Panc1 (cell line): Measurements from ENCODE around the gene LY86. TPM values are rescaled to one million over a fixed set of nuclear protein-coding genes. Genes with fewer than 3 reads are reported as not detected.

Experiments used
- ATAC-seq: fragments of 200-7000 bp; cut with Tn5 transposase; 2 replicates; pipeline ENCODE4 v1.9.1; 2020; ENCODE audit warnings: mild to moderate bottlenecking, moderate library complexity
- BruUV-seq: library from RNA; stranded (reverse); fragments of 400-500 nt; replicated peaks from 2 replicates; lab custom pipeline; 2021; lab: Mats Ljungman, UMichigan
- CTCF ChIA-PET: fragments of 300-600 bp; sonication (Branson Sonifier 250); formaldehyde crosslinking; loops from one replicate; lab custom pipeline; 2022; ENCODE audit warnings: antibody characterized with exemption; lab: Charles Lee
- POLR2A ChIA-PET: fragments of 300-600 bp; sonication (Branson Sonifier 250); formaldehyde crosslinking; loops from one replicate; lab custom pipeline; 2022; ENCODE audit warnings: antibody characterized with exemption; lab: Charles Lee
- DNase-seq: peaks from one replicate; pipeline ENCODE4 v3.0.0-alpha.2; 2010; ENCODE audit warnings: low read depth, low spot score
- H3K27ac ChIP-seq: 2 replicates; pipeline ENCODE4 v1.5.1; 2011; ENCODE audit warnings: mild to moderate bottlenecking, low read length, inconsistent platforms
- H3K27me3 ChIP-seq: fragments of 200-500 bp; sonication (Bioruptor generic); 2 replicates; pipeline ENCODE4 v1.6.0; 2014; ENCODE audit warnings: low read length, inconsistent platforms; ENCODE audit not compliant: control insufficient read depth, insufficient read depth
- H3K36me3 ChIP-seq: fragments of 200-500 bp; sonication (Bioruptor generic); 2 replicates; pipeline ENCODE4 v1.5.1; 2014; ENCODE audit warnings: inconsistent platforms, mild to moderate bottlenecking, low read length, moderate library complexity; ENCODE audit not compliant: control insufficient read depth, insufficient read depth
- H3K4me1 ChIP-seq: 2 replicates; pipeline ENCODE4 v1.5.1; 2011; ENCODE audit warnings: inconsistent platforms, mild to moderate bottlenecking, low read length, moderate library complexity; ENCODE audit not compliant: control insufficient read depth, insufficient read depth
- H3K4me3 ChIP-seq, 2 experiments: 2 replicates each; pipeline ENCODE4 v1.5.1; 2011 to 2012; ENCODE audit warnings: low read depth in 2 of 2, low read length in 2 of 2, mild to moderate bottlenecking in 2 of 2, inconsistent platforms in 1 of 2, moderate library complexity in 1 of 2
- H3K9me3 ChIP-seq: fragments of 200-500 bp; sonication (Bioruptor generic); 2 replicates; pipeline ENCODE4 v1.5.1; 2014; ENCODE audit warnings: low read depth, mild to moderate bottlenecking, inconsistent platforms, low read length, moderate library complexity; ENCODE audit not compliant: control insufficient read depth, insufficient read depth
- CTCF ChIP-seq: fragments of 450-650 bp; IDR thresholded peaks from 2 replicates; pipeline ENCODE4 v1.5.1; 2017; ENCODE audit warnings: mild to moderate bottlenecking
- POLR2AphosphoS5 ChIP-seq: IDR thresholded peaks from 2 replicates; pipeline ENCODE4 v1.6.1; 2012; ENCODE audit warnings: mild to moderate bottlenecking, low read depth, low read length, moderate library complexity
- REST ChIP-seq, 2 experiments: IDR thresholded peaks; 2 replicates each; pipeline ENCODE4 v1.6.1; 2011 to 2012; ENCODE audit warnings: low read depth in 2 of 2, control low read depth in 1 of 2, low read length in 1 of 2, mild to moderate bottlenecking in 1 of 2, moderate library complexity in 1 of 2; ENCODE audit not compliant: insufficient read depth in 1 of 2
- SIN3A ChIP-seq: IDR thresholded peaks from 2 replicates; pipeline ENCODE4 v1.6.1; 2012; ENCODE audit warnings: low read depth, mild to moderate bottlenecking, low read length, moderate library complexity, borderline replicate concordance; ENCODE audit not compliant: insufficient read depth
- TCF7L2 ChIP-seq: IDR thresholded peaks from 2 replicates; pipeline ENCODE4 v1.6.1; 2011; ENCODE audit warnings: mild to moderate bottlenecking, low read depth, low read length, inconsistent platforms
- in situ Hi-C: cut with HindIII; loops from 2 replicates; pipeline ENCODE4 v1.10.0; 2016; ENCODE audit warnings: low sequenced_read_pairs, low pct_unique_long_range_greater_than_20kb
- intact Hi-C: fragments of 100-400 bp; cut with micrococcal nuclease; formaldehyde crosslinking; loops from one replicate; pipeline ENCODE4 v1.10.0; 2022; ENCODE audit not compliant: unreplicated experiment
- total RNA-seq: library from RNA; stranded (reverse); gene quantifications from one replicate; pipeline ENCODE4 v1.2.1, GENCODE V29; 2021; ENCODE audit not compliant: unreplicated experiment

LY86 gene
- total RNA-seq, 1 experiment from 2014 or later: not detected

DNA sequence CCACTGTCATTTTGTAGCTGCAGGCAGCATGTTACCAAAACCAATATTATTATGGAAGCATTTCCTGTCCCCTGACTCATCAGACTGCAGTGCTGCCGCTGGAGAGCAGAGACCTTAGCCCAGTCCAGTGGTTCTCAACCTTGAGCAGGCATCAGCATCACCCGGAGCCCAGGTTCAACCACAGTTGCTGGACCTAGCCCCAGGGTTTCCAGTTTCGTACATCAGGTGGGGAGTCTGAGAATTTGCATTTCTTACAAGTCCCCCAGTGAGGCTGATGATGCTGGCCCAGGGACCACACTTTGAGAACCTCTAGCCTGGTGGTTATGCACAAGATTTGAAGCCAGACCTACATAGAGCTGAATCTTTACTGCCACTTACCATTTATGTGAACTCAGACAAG, 47.3 kb downstream of the LY86 start:
- H3K36me3 ChIP-seq: no peaks in the 10 kb centered on the region
- in situ Hi-C loops: no loop called here

GRCh38 chr6:6639572-6639971, 51.1 kb downstream of the LY86 start:
- DNase-seq: no peak
- H3K27ac ChIP-seq: no peak overlapping the region
- POLR2A ChIA-PET: no interaction called here
- H3K4me3 ChIP-seq: no peak overlapping the region
- no peak for TF ChIP-seq POLR2AphosphoS5
- in situ Hi-C loops (no loop called here), intact Hi-C loops (no loop called here)
- CTCF ChIA-PET: no interaction called here
- BruUV-seq: no TSS peak
- no peak for ATAC-seq
- H3K9me3 ChIP-seq: no peaks in the 10 kb centered on the region
- H3K36me3 ChIP-seq: no peaks in the 10 kb centered on the region
- H3K27me3 ChIP-seq: peaks cover 5% of the 10 kb centered on the region
- no peaks in the 10 kb centered on the region for H3K4me1 ChIP-seq

More for the DNA sequence above, 47.3 kb downstream of the LY86 start:
- H3K9me3 ChIP-seq: no peaks in the 10 kb centered on the region
- ATAC-seq: no peak
- peaks cover 3% of the 10 kb centered on the region; the same call in 1 of the 2 replicates for H3K27me3 ChIP-seq
- no peak overlapping the region for H3K27ac ChIP-seq
- no TSS peak for BruUV-seq
- no peak for DNase-seq
- intact Hi-C loops: no loop called here
- ChIA-PET CTCF (no interaction called here), POLR2A (no interaction called here)
- no peak overlapping the region for H3K4me3 ChIP-seq
- no peaks in the 10 kb centered on the region for H3K4me1 ChIP-seq
- TF ChIP-seq TCF7L2: no peak
- no peak for TF ChIP-seq REST (IDR thresholded peaks at IDR 0.05; ENCODE audit: insufficient read depth in 1 of 2, low read depth in 2 of 2, low read length in 1 of 2)
- no peak for TF ChIP-seq CTCF
- TF ChIP-seq POLR2AphosphoS5: no peak
- TF ChIP-seq SIN3A: no peak

DNA sequence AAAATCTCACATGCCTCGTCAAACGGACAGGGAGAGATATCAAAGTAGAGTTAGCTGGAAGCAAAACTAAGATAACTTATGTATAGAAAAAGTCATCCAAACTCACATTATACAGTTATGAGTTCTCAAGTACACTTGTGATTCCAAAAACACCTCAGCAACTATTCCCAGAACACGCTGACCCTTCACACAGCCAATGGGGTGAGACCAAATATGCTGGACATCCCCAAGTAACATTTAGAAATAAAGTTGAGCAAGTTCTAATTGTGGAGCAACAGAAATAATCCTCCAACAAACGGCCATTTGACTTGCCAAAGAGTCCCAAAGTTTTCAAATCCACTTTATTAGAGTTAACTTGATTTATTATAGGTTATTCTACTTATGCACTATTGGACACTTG, 52.4 kb downstream of the LY86 start:
- intact Hi-C loops (no loop called here), in situ Hi-C loops (no loop called here)
- no peak for ATAC-seq
- ChIA-PET POLR2A (no interaction called here), CTCF (no interaction called here)
- Histone ChIP-seq H3K27me3 (peaks cover 10% of the 10 kb centered on the region), H3K36me3 (no peaks in the 10 kb centered on the region), H3K4me1 (no peaks in the 10 kb centered on the region), H3K27ac (no peak overlapping the region), H3K4me3 (no peak overlapping the region), H3K9me3 (no peaks in the 10 kb centered on the region)
- no peak for DNase-seq
- no TSS peak for BruUV-seq
- no peak for TF ChIP-seq SIN3A
- no peak for TF ChIP-seq CTCF
- no peak for TF ChIP-seq REST (IDR thresholded peaks at IDR 0.05; ENCODE audit: insufficient read depth in 1 of 2, low read depth in 2 of 2, low read length in 1 of 2)
- no peak for TF ChIP-seq POLR2AphosphoS5
- no peak for TF ChIP-seq TCF7L2
